GM15510 (cell line): ENCODE results near the gene ZDHHC22.

ENCODE experiments used
- POLR2A ChIP-seq: IDR thresholded peaks from 3 replicates; pipeline ENCODE4 v1.6.1; 2011; ENCODE audit warnings: borderline replicate concordance; ENCODE audit not compliant: insufficient read length; ENCODE audit errors: extremely low read depth

ZDHHC22 gene

GRCh38 chr14:77124345-77125280, 17.0 kb downstream of the ZDHHC22 start:
- TF ChIP-seq POLR2A: no peak

GRCh38 chr14:77123381-77124325, 17.9 kb downstream of the ZDHHC22 start:
- TF ChIP-seq POLR2A: no peak

GRCh38 chr14:77122526-77123125, 19.0 kb downstream of the ZDHHC22 start:
- no peak for TF ChIP-seq POLR2A

- TF ChIP-seq POLR2A: no peak
These were observed 20.5 kb downstream of the ZDHHC22 start for GRCh38 chr14:77120771-77121743.

GRCh38 chr14:77119851-77120250, 21.7 kb downstream of the ZDHHC22 start:
- TF ChIP-seq POLR2A: no peak

- no peak for TF ChIP-seq POLR2A
These were observed 25.3 kb downstream of the ZDHHC22 start for GRCh38 chr14:77116172-77116817.

- TF ChIP-seq POLR2A: no peak
These were observed 27.0 kb downstream of the ZDHHC22 start for GRCh38 chr14:77114609-77115008.

- no peak for TF ChIP-seq POLR2A
These were observed 27.9 kb downstream of the ZDHHC22 start for GRCh38 chr14:77113644-77114043.

- TF ChIP-seq POLR2A: no peak
These were observed 30.6 kb downstream of the ZDHHC22 start for GRCh38 chr14:77111021-77111420.

GRCh38 chr14:77110286-77110685, 31.3 kb downstream of the ZDHHC22 start:
- no peak for TF ChIP-seq POLR2A

- no peak for TF ChIP-seq POLR2A
These were observed 31.9 kb downstream of the ZDHHC22 start for GRCh38 chr14:77109656-77110055.

- TF ChIP-seq POLR2A: no peak
These were observed 32.8 kb downstream of the ZDHHC22 start for GRCh38 chr14:77108753-77109152.

GRCh38 chr14:77107228-77107627, 34.4 kb downstream of the ZDHHC22 start:
- TF ChIP-seq POLR2A: no peak
